HG03280 (cell line): Measurements from ENCODE around the gene TMC2.
"Not testable (repeated sequence)": the region's sequence is repeated elsewhere in the genome, so short reads cannot be mapped to it uniquely, and the experiment has no call there.

Experiments used
- ATAC-seq: cut with Tn5 transposase; IDR thresholded peaks from one replicate; pipeline ENCODE4 v1.9.1; 2021; ENCODE audit warnings: mild to moderate bottlenecking, moderate library complexity; ENCODE audit not compliant: unreplicated experiment

TMC2 gene

GRCh38 chr20:2523919-2524708 is 12.3 kb upstream of the TMC2 start:
- peak; percentile 75 for ATAC-seq

GRCh38 chr20:2524709-2525506 is 11.5 kb upstream of the TMC2 start:
- ATAC-seq = no peak

- ATAC-seq = not testable (repeated sequence)
Observed at GRCh38 chr20:2526218-2526583, 10.2 kb upstream of the TMC2 start.

- ATAC-seq = no peak
Observed at GRCh38 chr20:2527762-2528161, 8.6 kb upstream of the TMC2 start.

- ATAC-seq = no peak
Observed at GRCh38 chr20:2528671-2529271, 7.6 kb upstream of the TMC2 start.

- no peak for ATAC-seq
Observed at GRCh38 chr20:2533118-2533517, 3.3 kb upstream of the TMC2 start.

GRCh38 chr20:2535711-2536559 is 438 bp upstream of the TMC2 start:
- ATAC-seq = no peak

- no peak for ATAC-seq
Observed at GRCh38 chr20:2537101-2537500, 728 bp downstream of the TMC2 start.

GRCh38 chr20:2538356-2538755 is 2.0 kb downstream of the TMC2 start:
- ATAC-seq = no peak

- no peak for ATAC-seq
Observed at GRCh38 chr20:2538931-2539720, 2.8 kb downstream of the TMC2 start.

GRCh38 chr20:2541940-2542339 is 5.6 kb downstream of the TMC2 start:
- no peak for ATAC-seq

GRCh38 chr20:2542361-2542760 is 6.0 kb downstream of the TMC2 start:
- no peak for ATAC-seq

- no peak for ATAC-seq
Observed at GRCh38 chr20:2544211-2544610, 7.8 kb downstream of the TMC2 start.

- no peak for ATAC-seq
Observed at GRCh38 chr20:2545594-2545993, 9.2 kb downstream of the TMC2 start.

GRCh38 chr20:2557873-2558580 is 21.7 kb downstream of the TMC2 start:
- ATAC-seq = no peak

GRCh38 chr20:2558581-2559278 is 22.4 kb downstream of the TMC2 start:
- no peak for ATAC-seq

GRCh38 chr20:2559279-2559626 is 22.9 kb downstream of the TMC2 start:
- no peak for ATAC-seq

- ATAC-seq = no peak
Observed at GRCh38 chr20:2559651-2560050, 23.3 kb downstream of the TMC2 start.

- ATAC-seq = no peak
Observed at GRCh38 chr20:2563116-2563515, 26.7 kb downstream of the TMC2 start.
